Testis (tissue), 3 donors: Measurements from ENCODE around the gene RBMX. TPM values are rescaled to one million over a fixed set of nuclear protein-coding genes. Genes with fewer than 3 reads are reported as not detected.

Experiments used
- DNase-seq: peaks from one replicate; pipeline ENCODE4 v3.0.0-alpha.2; 2019
- H3K27ac ChIP-seq, 2 donors: fragments of 200-600 bp; sonication (generic); one replicate each; pipeline ENCODE4 v1.5.1; 2019
- H3K27me3 ChIP-seq: fragments of 200-600 bp; sonication (generic); one replicate; pipeline ENCODE4 v1.5.1; 2019
- H3K36me3 ChIP-seq: fragments of 200-600 bp; sonication (generic); one replicate; pipeline ENCODE4 v1.5.1; 2017; ENCODE audit warnings: low read depth; ENCODE audit errors: missing control alignments
- H3K4me1 ChIP-seq: fragments of 200-600 bp; sonication (generic); one replicate; pipeline ENCODE4 v1.5.1; 2019
- H3K4me3 ChIP-seq, 2 donors: fragments of 200-600 bp; sonication (generic); one replicate each; pipeline ENCODE4 v1.5.1; 2017 to 2019
- H3K9me3 ChIP-seq: fragments of 200-600 bp; sonication (generic); one replicate; pipeline ENCODE4 v1.5.1; 2017
- POLR2A ChIP-seq: fragments of 450-650 bp; IDR thresholded peaks from one replicate; pipeline ENCODE4 v1.6.1; 2017; ENCODE audit warnings: antibody characterized with exemption, mild to moderate bottlenecking, moderate library complexity
- WGBS, 2 donors: methylation state at CpG; one replicate each; pipeline ENCODE4 v1.1.5; 2018; 5-methylcytosine and 5-hydroxymethylcytosine counted together
- intact Hi-C: fragments of 100-400 bp; cut with DNase I; formaldehyde crosslinking; loops from one replicate; pipeline ENCODE4 v1.15.1; 2023; ENCODE audit warnings: low total_unique reads
- polyA plus RNA-seq: library from polyadenylated mRNA; stranded (reverse); fragments of 350-450 nt; fragmentation: Illumina TruSeq; extraction: RNeasy Lipid Tissue Mini Kit (QIAGEN cat#74804); gene quantifications from one replicate; pipeline ENCODE4 v1.2.3, GENCODE V29; 2014; ENCODE audit warnings: low read depth, low replicate concordance; ENCODE audit not compliant: insufficient read depth
- total RNA-seq, 2 donors: library from RNA; depleted of rRNA; stranded (reverse); fragments of >200 nt; gene quantifications; one replicate each; pipeline ENCODE4 v1.2.3, GENCODE V29; 2016
- TF ChIP-seq, protein P1 (sequence below), 3 experiments: fragments of 450-650 bp in 2 of 3; fragments of 200-600 bp in 1 of 3; sonication (generic) in 1 of 3; IDR thresholded peaks; one replicate each; pipeline ENCODE4 v1.5.1; 2016 to 2019; ENCODE audit warnings: antibody characterized with exemption in 3 of 3, mild to moderate bottlenecking in 2 of 3, moderate library complexity in 1 of 3

RBMX gene
- total and polyA plus RNA-seq, 3 donors from 2014 or later, result 106 to 164 (median 135) TPM

- TF ChIP-seq, protein P1, sequence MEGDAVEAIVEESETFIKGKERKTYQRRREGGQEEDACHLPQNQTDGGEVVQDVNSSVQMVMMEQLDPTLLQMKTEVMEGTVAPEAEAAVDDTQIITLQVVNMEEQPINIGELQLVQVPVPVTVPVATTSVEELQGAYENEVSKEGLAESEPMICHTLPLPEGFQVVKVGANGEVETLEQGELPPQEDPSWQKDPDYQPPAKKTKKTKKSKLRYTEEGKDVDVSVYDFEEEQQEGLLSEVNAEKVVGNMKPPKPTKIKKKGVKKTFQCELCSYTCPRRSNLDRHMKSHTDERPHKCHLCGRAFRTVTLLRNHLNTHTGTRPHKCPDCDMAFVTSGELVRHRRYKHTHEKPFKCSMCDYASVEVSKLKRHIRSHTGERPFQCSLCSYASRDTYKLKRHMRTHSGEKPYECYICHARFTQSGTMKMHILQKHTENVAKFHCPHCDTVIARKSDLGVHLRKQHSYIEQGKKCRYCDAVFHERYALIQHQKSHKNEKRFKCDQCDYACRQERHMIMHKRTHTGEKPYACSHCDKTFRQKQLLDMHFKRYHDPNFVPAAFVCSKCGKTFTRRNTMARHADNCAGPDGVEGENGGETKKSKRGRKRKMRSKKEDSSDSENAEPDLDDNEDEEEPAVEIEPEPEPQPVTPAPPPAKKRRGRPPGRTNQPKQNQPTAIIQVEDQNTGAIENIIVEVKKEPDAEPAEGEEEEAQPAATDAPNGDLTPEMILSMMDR (IDR thresholded peaks at IDR 0.05), result no peak
- no peak for TF ChIP-seq POLR2A
- no peaks in the 10 kb centered on the region for H3K36me3 ChIP-seq
- DNase-seq, result no peak
- H3K27ac ChIP-seq, result no peak overlapping the region
- no peak overlapping the region for H3K4me3 ChIP-seq
- H3K4me1 ChIP-seq, result no peaks in the 10 kb centered on the region
- H3K9me3 ChIP-seq, result no peaks in the 10 kb centered on the region
- intact Hi-C loops, result no loop called here
- H3K27me3 ChIP-seq, result no peaks in the 10 kb centered on the region
- WGBS, 2 donors, result 96 to 100% methylated on average over 2 of the region's 2 CpGs
Measured at GRCh38 chrX:136863826-136864225, 16.7 kb downstream of the RBMX start.

GRCh38 chrX:136862546-136862945 is 18.0 kb downstream of the RBMX start:
- H3K27ac ChIP-seq, result no peak overlapping the region
- no peak overlapping the region for H3K4me3 ChIP-seq
- H3K36me3 ChIP-seq, result no peaks in the 10 kb centered on the region
- TF ChIP-seq POLR2A, result no peak
- TF ChIP-seq, protein P1 (IDR thresholded peaks at IDR 0.05), result no peak
- H3K4me1 ChIP-seq, result no peaks in the 10 kb centered on the region
- WGBS, 2 donors, result 20 to 62% methylated on average over 1 to 5 of the region's 5 CpGs
- intact Hi-C loops, result no loop called here
- H3K27me3 ChIP-seq, result no peaks in the 10 kb centered on the region
- DNase-seq, result no peak
- H3K9me3 ChIP-seq, result no peaks in the 10 kb centered on the region

DNA sequence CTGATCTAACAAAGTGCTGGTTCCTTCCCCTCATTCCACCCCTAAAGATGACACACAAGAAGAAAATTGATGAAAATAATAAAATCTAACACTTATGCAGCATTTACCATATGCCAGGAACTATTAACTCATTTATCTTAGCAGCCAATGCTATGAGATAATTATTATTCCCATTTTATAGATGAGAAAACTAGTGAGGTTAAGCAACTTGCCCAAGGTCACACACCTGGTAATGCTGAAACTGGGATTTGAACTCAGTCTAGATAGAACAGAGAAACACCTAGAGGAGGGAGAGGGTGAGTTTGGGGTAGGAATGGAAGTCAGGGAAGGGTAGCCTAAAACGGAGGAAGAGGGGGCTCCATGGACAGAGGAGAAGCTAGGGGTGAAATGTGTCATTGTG is 18.6 kb downstream of the RBMX start:
- no peaks in the 10 kb centered on the region for H3K9me3 ChIP-seq
- intact Hi-C loops, result no loop called here

GRCh38 chrX:136858007-136858756 is 22.3 kb downstream of the RBMX start:
- intact Hi-C loops, result no loop called here
- no peak for DNase-seq
- no peak overlapping the region for H3K4me3 ChIP-seq
- H3K9me3 ChIP-seq, result no peaks in the 10 kb centered on the region
- WGBS, 2 donors, result 87 to 92% methylated on average over 4 of the region's 4 CpGs
- no peaks in the 10 kb centered on the region for H3K4me1 ChIP-seq
- no peaks in the 10 kb centered on the region for H3K36me3 ChIP-seq
- no peak overlapping the region for H3K27ac ChIP-seq
- TF ChIP-seq POLR2A, result no peak
- TF ChIP-seq, protein P1 (IDR thresholded peaks at IDR 0.05), result no peak
- no peaks in the 10 kb centered on the region for H3K27me3 ChIP-seq

More for the DNA sequence above, 18.6 kb downstream of the RBMX start:
- Histone ChIP-seq H3K4me1 (no peaks in the 10 kb centered on the region), H3K4me3 (no peak overlapping the region), H3K27me3 (no peaks in the 10 kb centered on the region), H3K27ac (no peak overlapping the region), H3K36me3 (no peaks in the 10 kb centered on the region)
- TF ChIP-seq POLR2A, result no peak
- TF ChIP-seq, protein P1 (IDR thresholded peaks at IDR 0.05), result no peak
- no peak for DNase-seq
- 56 to 100% methylated on average over 1 of the region's 1 CpG for WGBS, 2 donors

- H3K36me3 ChIP-seq, result no peaks in the 10 kb centered on the region
- TF ChIP-seq, protein P1 (IDR thresholded peaks at IDR 0.05), result no peak
- no peak for TF ChIP-seq POLR2A
- no peak overlapping the region for H3K27ac ChIP-seq
- WGBS, 2 donors, result 83 to 90% methylated on average over 6 of the region's 6 CpGs
- no peaks in the 10 kb centered on the region for H3K9me3 ChIP-seq
- DNase-seq, result no peak
- H3K4me3 ChIP-seq, result no peak overlapping the region
- intact Hi-C loops, result no loop called here
- no peaks in the 10 kb centered on the region for H3K27me3 ChIP-seq
- H3K4me1 ChIP-seq, result no peaks in the 10 kb centered on the region
Measured at GRCh38 chrX:136856551-136856950, 24.0 kb downstream of the RBMX start.
